ENCODE data around the gene RHEX.

RHEX gene

GRCh38 chr1:206144605-206145004 lies 91.6 kb downstream of the RHEX start:
- TF ChIP-seq POLR2A (IDR thresholded peaks at IDR 0.05; ENCODE audit: low read depth, low read length), result no peak
- no peak for DNase-seq (ENCODE audit: insufficient read length, low spot score)

DNA sequence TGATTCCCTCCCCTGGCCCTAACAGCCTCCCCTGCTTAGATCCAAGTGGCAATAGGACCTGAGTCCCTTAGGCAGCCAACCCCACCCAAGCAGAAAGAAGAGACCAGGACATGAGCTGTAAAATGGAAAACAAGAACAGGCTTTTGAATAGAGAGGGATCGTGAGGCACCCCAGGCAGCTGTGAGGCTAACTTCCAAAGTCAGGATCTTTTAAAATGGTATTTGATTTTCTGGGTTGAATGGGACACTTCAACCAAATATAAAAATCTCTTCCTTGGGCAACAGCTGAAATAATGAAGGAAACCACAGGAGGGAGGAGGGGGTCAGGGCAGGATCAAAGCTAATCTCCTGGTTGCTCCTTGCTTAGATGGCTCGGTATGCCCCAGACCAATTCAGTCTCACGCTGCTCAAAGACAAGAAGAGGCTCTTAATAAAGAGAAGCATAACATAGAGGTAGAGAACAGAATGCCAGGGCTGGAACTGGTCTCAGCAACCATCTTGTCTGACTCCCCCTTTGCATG lies 92.9 kb downstream of the RHEX start:
- TF ChIP-seq POLR2A (IDR thresholded peaks at IDR 0.05; ENCODE audit: low read depth, low read length), result no peak
- FAIRE-seq (no peak), DNase-seq (ENCODE audit: insufficient read length, low spot score) (no peak)

More at GRCh38 chr1:206144605-206145004, 91.6 kb downstream of the RHEX start:
- no peak for FAIRE-seq

Data from H54 (cell line).